T-cell (primary cell): Measurements from ENCODE around the gene PLXNA3. TPM values are rescaled to one million over a fixed set of nuclear protein-coding genes. Genes with fewer than 3 reads are reported as not detected.

Experiments used
- ATAC-seq, 4 experiments: fragments of 200-7000 bp in 3 of 4; fragments of 150-1000 bp in 1 of 4; cut with Tn5 transposase; replicated peaks in 1 of 4; 1 replicate in 3 of 4; 2 replicates in 1 of 4; pipeline ENCODE4 v1.10.0; 2021; ENCODE audit warnings: moderate library complexity in 3 of 4, mild to moderate bottlenecking in 2 of 4, moderate number of reproducible peaks in 1 of 4
- CTCF ChIA-PET, 2 donors: fragments of 300-600 bp; sonication (Branson Sonifier 250); formaldehyde crosslinking; loops; one replicate each; lab custom pipeline; 2022; ENCODE audit warnings: antibody characterized with exemption in 2 of 2; lab: Charles Lee
- POLR2A ChIA-PET, 2 donors: fragments of 300-600 bp; sonication (Branson Sonifier 250); formaldehyde crosslinking; loops; one replicate each; lab custom pipeline; 2022; ENCODE audit warnings: antibody characterized with exemption in 2 of 2; lab: Charles Lee
- DNase-seq, 35 experiments: peaks; one replicate each; pipeline versions ENCODE4 v3.0.0 to v3.0.0-alpha.2; 2013 to 2023
- H3K27ac ChIP-seq: one replicate; pipeline ENCODE4 v1.5.1; 2013; ENCODE audit warnings: low read length
- H3K27me3 ChIP-seq, 2 experiments: replicated peaks in 1 of 2; 1 replicate in 1 of 2; 2 replicates in 1 of 2; pipeline versions ENCODE4 v1.6.1 to v1.7.0; 2013; ENCODE audit warnings: low read length in 1 of 2, mixed read lengths in 1 of 2; ENCODE audit not compliant: control insufficient read depth in 2 of 2, insufficient read depth in 2 of 2; ENCODE audit errors: extremely low read depth in 1 of 2
- H3K36me3 ChIP-seq, 2 donors: 1 replicate in 1 of 2; 2 replicates in 1 of 2; pipeline versions ENCODE4 v1.6.1 to v1.7.0; 2013; ENCODE audit warnings: low read length in 1 of 2; ENCODE audit not compliant: control insufficient read depth in 2 of 2, insufficient read depth in 1 of 2; ENCODE audit errors: extremely low read depth in 1 of 2
- H3K4me1 ChIP-seq, 2 experiments: 1 replicate in 1 of 2; 2 replicates in 1 of 2; pipeline versions ENCODE4 v1.6.1 to v1.7.0; 2013; ENCODE audit warnings: low read length in 2 of 2, mixed read lengths in 1 of 2; ENCODE audit not compliant: insufficient read depth in 2 of 2, control insufficient read depth in 1 of 2; ENCODE audit errors: extremely low read depth in 1 of 2
- H3K4me3 ChIP-seq, 2 donors: 1 replicate in 1 of 2; 2 replicates in 1 of 2; pipeline versions ENCODE4 v1.5.1 to v1.7.0; 2013; ENCODE audit warnings: mild to moderate bottlenecking in 2 of 2, low read length in 1 of 2, moderate library complexity in 1 of 2; ENCODE audit not compliant: control insufficient read depth in 1 of 2; ENCODE audit errors: extremely low read depth in 1 of 2
- H3K9me3 ChIP-seq: 2 replicates; pipeline ENCODE4 v1.7.0; 2013
- H3K27ac Mint-ChIP-seq, 2 donors: one replicate each; pipeline ENCODE4 v1.8.0; 2020 to 2021; ENCODE audit warnings: mild to moderate bottlenecking in 2 of 2, mixed read lengths in 2 of 2
- H3K27me3 Mint-ChIP-seq, 2 donors: one replicate each; pipeline ENCODE4 v1.8.0; 2021 to 2022; ENCODE audit warnings: mixed read lengths in 2 of 2
- H3K36me3 Mint-ChIP-seq: one replicate; pipeline ENCODE4 v1.8.0; 2021; ENCODE audit warnings: mixed read lengths
- H3K4me1 Mint-ChIP-seq, 3 donors: one replicate each; pipeline ENCODE4 v1.8.0; 2020 to 2022; ENCODE audit warnings: mixed read lengths in 3 of 3, mild to moderate bottlenecking in 1 of 3
- H3K4me3 Mint-ChIP-seq, 3 donors: one replicate each; pipeline ENCODE4 v1.8.0; 2020 to 2022; ENCODE audit warnings: mild to moderate bottlenecking in 3 of 3, mixed read lengths in 3 of 3, moderate library complexity in 3 of 3
- H3K9me3 Mint-ChIP-seq, 3 donors: one replicate each; pipeline ENCODE4 v1.8.0; 2020 to 2022; ENCODE audit warnings: mixed read lengths in 3 of 3
- WGBS: methylation state at CpG from one replicate; pipeline ENCODE4 v1.1.5; 2013; ENCODE audit warnings: missing lambda C conversion rate; ENCODE audit not compliant: insufficient coverage; 5-methylcytosine and 5-hydroxymethylcytosine counted together
- total RNA-seq, 35 experiments: library from RNA in 6 of 35; stranded (reverse) in 6 of 35; fragments of 120-200 nt in 1 of 35; gene quantifications; one replicate each; pipeline versions ENCODE4 v1.2.1 to v1.2.4 and lab custom pipeline; 2013 to 2026

The PLXNA3 gene
- total RNA-seq, 5 donors from 2014 or later (not counting 1 experiment from before 2014, with no cell fraction given) = 48.1 to 87.0 (median 72.9) TPM

DNA sequence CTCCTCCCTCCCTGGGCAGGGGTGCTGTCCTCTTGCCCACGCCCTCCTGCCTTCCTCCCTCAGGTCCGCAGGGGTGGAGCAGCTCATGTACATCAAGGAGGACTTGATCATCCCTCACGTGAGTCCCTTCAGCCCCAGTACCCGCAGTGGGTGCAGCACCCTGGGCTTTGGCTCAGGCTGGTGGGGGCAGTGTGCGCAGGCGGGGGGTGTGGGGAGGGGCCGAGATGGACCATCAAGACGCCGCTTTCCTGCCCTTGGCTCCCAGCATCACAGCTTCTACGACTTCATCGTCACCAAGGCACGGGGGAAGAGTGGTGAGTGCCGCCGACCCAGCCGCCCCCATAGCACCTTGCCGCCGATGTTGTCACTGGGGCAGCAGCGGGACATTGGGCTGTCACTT is 8.5 kb upstream of the PLXNA3 start:
- peaks cover 0 to 5% of the 10 kb centered on the region in 2 donors for H3K27me3 Mint-ChIP-seq
- CTCF ChIA-PET = no interaction called here
- Histone ChIP-seq H3K36me3 (peaks cover 2 to 11% of the 10 kb centered on the region in 2 donors), H3K4me3 (no peak overlapping the region), H3K4me1 (peaks cover 0 to 12% of the 10 kb centered on the region in 2 experiments), H3K27me3 (no peaks in the 10 kb centered on the region), H3K27ac (no peak overlapping the region), H3K9me3 (no peaks in the 10 kb centered on the region)
- H3K36me3 Mint-ChIP-seq = peaks cover 6% of the 10 kb centered on the region
- no peak overlapping the region for H3K4me3 Mint-ChIP-seq
- H3K27ac Mint-ChIP-seq = no peak overlapping the region
- POLR2A ChIA-PET = no interaction called here
- H3K9me3 Mint-ChIP-seq = no peaks in the 10 kb centered on the region
- 94% methylated on average over 7 of the region's 18 CpGs for WGBS
- ATAC-seq = no peak
- H3K4me1 Mint-ChIP-seq = peaks cover 0 to 13% (median 6%) of the 10 kb centered on the region in 3 donors
- no peak for DNase-seq

GRCh38 chrX:154450312-154450711 is 7.8 kb upstream of the PLXNA3 start:
- Histone ChIP-seq H3K4me3 (no peak overlapping the region), H3K36me3 (peaks cover 2 to 11% of the 10 kb centered on the region in 2 donors), H3K27me3 (no peaks in the 10 kb centered on the region), H3K27ac (no peak overlapping the region), H3K4me1 (peaks cover 0 to 6% of the 10 kb centered on the region in 2 experiments), H3K9me3 (no peaks in the 10 kb centered on the region)
- Mint-ChIP-seq H3K27me3 (peaks cover 0 to 6% of the 10 kb centered on the region in 2 donors), H3K36me3 (peaks cover 6% of the 10 kb centered on the region), H3K4me1 (peaks cover 0 to 9% (median 6%) of the 10 kb centered on the region in 3 donors), H3K27ac (no peak overlapping the region), H3K9me3 (no peaks in the 10 kb centered on the region), H3K4me3 (no peak overlapping the region)
- no peak for ATAC-seq
- POLR2A ChIA-PET = interaction anchor here in 1 of 2 donors (0.6 kb wide), 1 partner anchor 52 kb away, joined by 7 read pairs; no protein-coding TSS in a partner anchor
- 97% methylated on average over 12 of the region's 17 CpGs for WGBS
- CTCF ChIA-PET = no interaction called here
- DNase-seq = no peak

GRCh38 chrX:154452823-154453222 is 5.3 kb upstream of the PLXNA3 start:
- Histone ChIP-seq H3K9me3 (no peaks in the 10 kb centered on the region), H3K27ac (no peak overlapping the region), H3K36me3 (peaks cover 2 to 11% of the 10 kb centered on the region in 2 donors), H3K4me1 (peaks cover 0 to 6% of the 10 kb centered on the region in 2 experiments), H3K27me3 (no peaks in the 10 kb centered on the region), H3K4me3 (no peak overlapping the region)
- WGBS = 100% methylated on average over 1 of the region's 9 CpGs
- no peak overlapping the region for H3K27ac Mint-ChIP-seq
- DNase-seq (no peak), ATAC-seq (no peak)
- POLR2A ChIA-PET = no interaction called here
- CTCF ChIA-PET = no interaction called here
- H3K27me3 Mint-ChIP-seq = peaks cover 0 to 6% of the 10 kb centered on the region in 2 donors
- no peak overlapping the region for H3K4me3 Mint-ChIP-seq
- peaks cover 0 to 5% (median 4%) of the 10 kb centered on the region in 3 donors for H3K4me1 Mint-ChIP-seq
- H3K9me3 Mint-ChIP-seq = no peaks in the 10 kb centered on the region
- H3K36me3 Mint-ChIP-seq = peaks cover 6% of the 10 kb centered on the region

- ChIA-PET CTCF (no interaction called here), POLR2A (interaction anchor here in 1 of 2 donors (0.5 kb wide), 1 partner anchor 21 kb away, joined by 3 read pairs; no protein-coding TSS in a partner anchor)
- H3K4me3 ChIP-seq = peak overlapping the region; percentile 50 to 51
- peaks cover 7 to 25% (median 14%) of the 10 kb centered on the region in 3 donors for H3K4me1 Mint-ChIP-seq
- H3K36me3 Mint-ChIP-seq = peaks cover 3% of the 10 kb centered on the region
- peak overlapping the region; percentile 86 to 94 (median 93) for H3K4me3 Mint-ChIP-seq
- H3K9me3 ChIP-seq = no peaks in the 10 kb centered on the region
- WGBS = under 1% methylated on average over 55 of the region's 65 CpGs
- no peaks in the 10 kb centered on the region for H3K27me3 ChIP-seq
- H3K36me3 ChIP-seq = peaks cover 3 to 10% of the 10 kb centered on the region in 2 donors
- peak overlapping the region; percentile 94 to 97 for H3K27ac Mint-ChIP-seq
- no peaks in the 10 kb centered on the region for H3K9me3 Mint-ChIP-seq
- H3K4me1 ChIP-seq = peaks cover 0 to 18% of the 10 kb centered on the region in 2 experiments
- DNase-seq (peak in 31 of 35 experiments; percentile 15 to 75 (median 42)), ATAC-seq (peak; percentile 70 to 74 (median 71))
- no peak overlapping the region for H3K27ac ChIP-seq
- H3K27me3 Mint-ChIP-seq = peaks cover 0 to 6% of the 10 kb centered on the region in 2 donors
Measured at GRCh38 chrX:154457491-154458115, 478 bp upstream of the PLXNA3 start.

GRCh38 chrX:154458954-154459778 is 1.1 kb downstream of the PLXNA3 start:
- peaks cover 0 to 5% of the 10 kb centered on the region in 2 donors for H3K27me3 Mint-ChIP-seq
- H3K4me3 Mint-ChIP-seq = peak overlapping the region; percentile 75 to 82 (median 77)
- H3K9me3 ChIP-seq = no peaks in the 10 kb centered on the region
- ChIA-PET CTCF (interaction anchor here (0.6 to 0.7 kb wide), 2 partner anchors 17 to 511 kb away, joined by 3 to 4 read pairs; no protein-coding TSS in a partner anchor), POLR2A (no interaction called here)
- peaks cover 7 to 25% (median 14%) of the 10 kb centered on the region in 3 donors for H3K4me1 Mint-ChIP-seq
- no peak overlapping the region for H3K27ac ChIP-seq
- H3K9me3 Mint-ChIP-seq = no peaks in the 10 kb centered on the region
- DNase-seq = peak in 2 of 35 experiments; percentile 17 to 31
- 47% methylated on average over 3 of the region's 15 CpGs for WGBS
- peak overlapping the region; percentile 60 to 62 for H3K4me3 ChIP-seq
- peak in 2 of 4 experiments; percentile 28 to 36 for ATAC-seq
- H3K27ac Mint-ChIP-seq = peak overlapping the region; percentile 46 to 83
- H3K4me1 ChIP-seq = peaks cover 0 to 18% of the 10 kb centered on the region in 2 experiments
- peaks cover 6% of the 10 kb centered on the region for H3K36me3 Mint-ChIP-seq
- peaks cover 3 to 11% of the 10 kb centered on the region in 2 donors for H3K36me3 ChIP-seq
- no peaks in the 10 kb centered on the region for H3K27me3 ChIP-seq

GRCh38 chrX:154459832-154460231 is 1.8 kb downstream of the PLXNA3 start:
- peaks cover 6% of the 10 kb centered on the region for H3K36me3 Mint-ChIP-seq
- no peaks in the 10 kb centered on the region for H3K27me3 ChIP-seq
- no peak for DNase-seq
- WGBS = 60% methylated on average over 2 of the region's 14 CpGs
- H3K4me3 ChIP-seq = no peak overlapping the region
- ChIA-PET CTCF (interaction anchor here in 1 of 2 donors (0.7 kb wide), 1 partner anchor 510 kb away, joined by 3 read pairs; no protein-coding TSS in a partner anchor), POLR2A (no interaction called here)
- no peak overlapping the region for H3K27ac Mint-ChIP-seq
- H3K4me1 ChIP-seq = peaks cover 0 to 18% of the 10 kb centered on the region in 2 experiments
- H3K27ac ChIP-seq = no peak overlapping the region
- ATAC-seq = no peak
- no peaks in the 10 kb centered on the region for H3K27me3 Mint-ChIP-seq
- peaks cover 7 to 25% (median 14%) of the 10 kb centered on the region in 3 donors for H3K4me1 Mint-ChIP-seq
- H3K9me3 Mint-ChIP-seq = no peaks in the 10 kb centered on the region
- peaks cover 3 to 15% of the 10 kb centered on the region in 2 donors for H3K36me3 ChIP-seq
- H3K9me3 ChIP-seq = no peaks in the 10 kb centered on the region
- peak overlapping the region; percentile 36 to 75 (median 43) for H3K4me3 Mint-ChIP-seq
